H9 (cell line): Measurements from ENCODE around the gene NXPH1. TPM values are rescaled to one million over a fixed set of nuclear protein-coding genes. Genes with fewer than 3 reads are reported as not detected.

Source experiments
- DNase-seq: peaks from one replicate; pipeline ENCODE4 v3.0.0-alpha.2; 2017
- H2AFZ ChIP-seq: one replicate; pipeline ENCODE4 v1.6.1; 2013; ENCODE audit warnings: mild to moderate bottlenecking, low read length, control low read depth, moderate library complexity
- H2AK5ac ChIP-seq: 2 replicates; pipeline ENCODE4 v1.6.1; 2013; ENCODE audit warnings: low read length, control low read depth, mixed read lengths; ENCODE audit not compliant: insufficient read length
- H2BK120ac ChIP-seq: one replicate; pipeline ENCODE4 v1.6.1; 2013; ENCODE audit warnings: low read depth, mild to moderate bottlenecking, low read length, control low read depth, inconsistent platforms; ENCODE audit not compliant: poor library complexity, severe bottlenecking
- H2BK12ac ChIP-seq: 2 replicates; pipeline ENCODE4 v1.6.1; 2013; ENCODE audit warnings: low read length, control low read depth, mixed read lengths, low read depth; ENCODE audit not compliant: insufficient read length
- H2BK15ac ChIP-seq: 2 replicates; pipeline ENCODE4 v1.6.1; 2013; ENCODE audit warnings: low read depth, low read length, control low read depth
- H2BK20ac ChIP-seq: one replicate; pipeline ENCODE4 v1.6.1; 2013; ENCODE audit warnings: low read depth, mild to moderate bottlenecking, low read length, control low read depth, inconsistent platforms; ENCODE audit not compliant: poor library complexity, severe bottlenecking
- H2BK5ac ChIP-seq: 2 replicates; pipeline ENCODE4 v1.6.1; 2013; ENCODE audit warnings: low read length, control low read depth, mixed read lengths; ENCODE audit not compliant: insufficient read length
- H3K14ac ChIP-seq: 2 replicates; pipeline ENCODE4 v1.6.1; 2013; ENCODE audit warnings: low read length, control low read depth; ENCODE audit not compliant: insufficient read depth
- H3K18ac ChIP-seq: 2 replicates; pipeline ENCODE4 v1.6.1; 2013; ENCODE audit warnings: low read depth, mild to moderate bottlenecking, mixed read lengths, low read length, control low read depth; ENCODE audit not compliant: insufficient read length
- H3K23ac ChIP-seq: 2 replicates; pipeline ENCODE4 v1.6.1; 2013; ENCODE audit warnings: low read length, control low read depth, mixed read lengths, low read depth; ENCODE audit not compliant: insufficient read length
- H3K23me2 ChIP-seq: 2 replicates; pipeline ENCODE4 v1.6.1; 2013; ENCODE audit warnings: low read depth, mild to moderate bottlenecking, mixed read lengths, low read length, control low read depth; ENCODE audit not compliant: insufficient read length, poor library complexity, severe bottlenecking
- H3K27ac ChIP-seq: 2 replicates; pipeline ENCODE4 v1.5.1; 2013; ENCODE audit warnings: low read length, control low read depth, mixed read lengths, low read depth; ENCODE audit not compliant: insufficient read length
- H3K27me3 ChIP-seq: 2 replicates; pipeline ENCODE4 v1.6.1; 2013; ENCODE audit warnings: low read length, control low read depth, inconsistent platforms; ENCODE audit not compliant: insufficient read depth
- H3K4ac ChIP-seq: 2 replicates; pipeline ENCODE4 v1.6.1; 2013; ENCODE audit warnings: low read depth, mild to moderate bottlenecking, control low read depth, inconsistent platforms, low read length, moderate library complexity
- H3K4me1 ChIP-seq: 2 replicates; pipeline ENCODE4 v1.6.1; 2013; ENCODE audit warnings: low read length, control low read depth, inconsistent platforms; ENCODE audit not compliant: insufficient read depth
- H3K4me2 ChIP-seq: 2 replicates; pipeline ENCODE4 v1.6.1; 2013; ENCODE audit warnings: low read length, control low read depth, mixed read lengths; ENCODE audit not compliant: insufficient read length, insufficient read depth
- H3K56ac ChIP-seq: 2 replicates; pipeline ENCODE4 v1.6.1; 2013; ENCODE audit warnings: low read depth, mild to moderate bottlenecking, mixed read lengths, low read length, control low read depth; ENCODE audit not compliant: insufficient read length
- H3K79me1 ChIP-seq: 2 replicates; pipeline ENCODE4 v1.6.1; 2013; ENCODE audit warnings: low read depth, mild to moderate bottlenecking, moderate library complexity, low read length, control low read depth, inconsistent platforms; ENCODE audit not compliant: insufficient read depth, poor library complexity, severe bottlenecking
- H3K79me2 ChIP-seq: 2 replicates; pipeline ENCODE4 v1.6.1; 2013; ENCODE audit warnings: low read length, control low read depth, inconsistent platforms; ENCODE audit not compliant: insufficient read depth
- H3K9ac ChIP-seq: 2 replicates; pipeline ENCODE4 v1.6.1; 2013; ENCODE audit warnings: low read length, control low read depth, mixed read lengths; ENCODE audit not compliant: insufficient read length; ENCODE audit errors: extremely low read depth
- H3K9me3 ChIP-seq: one replicate; pipeline ENCODE4 v1.6.1; 2013; ENCODE audit warnings: low read depth, low read length, inconsistent platforms; ENCODE audit not compliant: control insufficient read depth
- H3T11ph ChIP-seq: one replicate; pipeline ENCODE4 v1.6.1; 2013; ENCODE audit warnings: mild to moderate bottlenecking, low read length, control low read depth, inconsistent platforms
- H4K20me1 ChIP-seq: one replicate; pipeline ENCODE4 v1.6.1; 2013; ENCODE audit not compliant: control insufficient read depth, insufficient read length, insufficient read depth
- H4K5ac ChIP-seq: 2 replicates; pipeline ENCODE4 v1.6.1; 2013; ENCODE audit warnings: low read depth, mild to moderate bottlenecking, mixed read lengths, low read length, control low read depth; ENCODE audit not compliant: insufficient read length
- H4K8ac ChIP-seq: replicated peaks from 2 replicates; pipeline ENCODE4 v1.6.1; 2013; ENCODE audit warnings: low read length, control low read depth, mixed read lengths, low read depth; ENCODE audit not compliant: insufficient read length
- H4K91ac ChIP-seq: 2 replicates; pipeline ENCODE4 v1.6.1; 2013; ENCODE audit warnings: low read depth, mild to moderate bottlenecking, moderate library complexity, mixed read lengths, low read length, control low read depth; ENCODE audit not compliant: insufficient read length
- H3K27ac Mint-ChIP-seq, 3 experiments: 2 replicates in 2 of 3; 3 replicates in 1 of 3; pipeline ENCODE4 v1.8.0; 2020 to 2021; ENCODE audit warnings: mixed read lengths in 3 of 3, mild to moderate bottlenecking in 1 of 3, moderate library complexity in 1 of 3
- H3K27me3 Mint-ChIP-seq: 2 replicates; pipeline ENCODE4 v1.8.0; 2021; ENCODE audit warnings: low read depth, mild to moderate bottlenecking, moderate library complexity, mixed read lengths
- H3K36me3 Mint-ChIP-seq, 3 experiments: 2 replicates in 2 of 3; 3 replicates in 1 of 3; pipeline ENCODE4 v1.8.0; 2020 to 2021; ENCODE audit warnings: low read depth in 3 of 3, mixed read lengths in 3 of 3; ENCODE audit not compliant: insufficient read depth in 1 of 3
- H3K4me1 Mint-ChIP-seq, 2 experiments: 2 replicates each; pipeline ENCODE4 v1.8.0; 2020; ENCODE audit warnings: mixed read lengths in 2 of 2
- H3K4me3 Mint-ChIP-seq, 2 experiments: 2 replicates in 1 of 2; 3 replicates in 1 of 2; pipeline ENCODE4 v1.8.0; 2020 to 2021; ENCODE audit warnings: mild to moderate bottlenecking in 2 of 2, mixed read lengths in 2 of 2, moderate library complexity in 1 of 2
- H3K9me3 Mint-ChIP-seq, 2 experiments: 2 replicates in 1 of 2; 3 replicates in 1 of 2; pipeline ENCODE4 v1.8.0; 2020; ENCODE audit warnings: mild to moderate bottlenecking in 2 of 2, mixed read lengths in 2 of 2, moderate library complexity in 1 of 2
- WGBS: extraction: QIAGEN DNeasy Blood & Tissue Kit; methylation state at CpG from one replicate; pipeline ENCODE4 v1.1.7; 2013; ENCODE audit warnings: missing lambda C conversion rate, low lambda C conversion rate, mixed read lengths; ENCODE audit not compliant: insufficient read length; ENCODE audit errors: extremely low coverage; 5-methylcytosine and 5-hydroxymethylcytosine counted together
- total RNA-seq: library from RNA; stranded (reverse); gene quantifications from 2 replicates; pipeline ENCODE4 v1.2.1, GENCODE V29; 2021
- TF ChIP-seq, protein P1 (sequence below): fragments of 200-600 bp; sonication (generic); conservative IDR thresholded peaks from 3 replicates; pipeline ENCODE4 v1.8.0; 2021; ENCODE audit warnings: antibody characterized with exemption, mild to moderate bottlenecking

NXPH1 gene
- total RNA-seq, 1 experiment from 2014 or later = 0.15 TPM

DNA sequence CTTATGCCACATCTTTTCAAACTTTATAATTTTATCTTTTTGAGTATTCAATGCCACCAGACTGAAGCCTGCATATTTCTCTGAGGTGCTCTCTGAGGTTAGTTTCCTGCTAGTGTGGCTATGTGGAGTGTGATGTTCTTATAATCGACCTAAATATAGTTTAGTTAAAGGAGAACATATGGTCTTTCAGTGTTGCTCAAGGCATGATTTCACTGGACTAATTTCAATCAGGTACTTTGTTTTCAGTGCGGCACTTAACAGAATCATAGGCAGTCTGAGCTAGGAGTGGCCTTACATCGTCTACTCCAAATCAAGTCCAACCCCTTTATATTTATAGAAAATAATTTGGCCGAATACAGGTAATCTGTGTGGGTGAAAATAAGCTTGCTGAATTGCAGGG is 134.2 kb downstream of the NXPH1 start:
- no peak overlapping the region for H3K18ac ChIP-seq
- H2AFZ ChIP-seq = no peak overlapping the region
- no peak overlapping the region for H3K23ac ChIP-seq
- H4K8ac ChIP-seq = no peak overlapping the region
- TF ChIP-seq, protein P1, sequence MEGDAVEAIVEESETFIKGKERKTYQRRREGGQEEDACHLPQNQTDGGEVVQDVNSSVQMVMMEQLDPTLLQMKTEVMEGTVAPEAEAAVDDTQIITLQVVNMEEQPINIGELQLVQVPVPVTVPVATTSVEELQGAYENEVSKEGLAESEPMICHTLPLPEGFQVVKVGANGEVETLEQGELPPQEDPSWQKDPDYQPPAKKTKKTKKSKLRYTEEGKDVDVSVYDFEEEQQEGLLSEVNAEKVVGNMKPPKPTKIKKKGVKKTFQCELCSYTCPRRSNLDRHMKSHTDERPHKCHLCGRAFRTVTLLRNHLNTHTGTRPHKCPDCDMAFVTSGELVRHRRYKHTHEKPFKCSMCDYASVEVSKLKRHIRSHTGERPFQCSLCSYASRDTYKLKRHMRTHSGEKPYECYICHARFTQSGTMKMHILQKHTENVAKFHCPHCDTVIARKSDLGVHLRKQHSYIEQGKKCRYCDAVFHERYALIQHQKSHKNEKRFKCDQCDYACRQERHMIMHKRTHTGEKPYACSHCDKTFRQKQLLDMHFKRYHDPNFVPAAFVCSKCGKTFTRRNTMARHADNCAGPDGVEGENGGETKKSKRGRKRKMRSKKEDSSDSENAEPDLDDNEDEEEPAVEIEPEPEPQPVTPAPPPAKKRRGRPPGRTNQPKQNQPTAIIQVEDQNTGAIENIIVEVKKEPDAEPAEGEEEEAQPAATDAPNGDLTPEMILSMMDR = no peak
- Mint-ChIP-seq H3K27ac (no peak overlapping the region), H3K27me3 (no peaks in the 10 kb centered on the region), H3K9me3 (no peaks in the 10 kb centered on the region), H3K36me3 (no peaks in the 10 kb centered on the region), H3K4me1 (peaks cover 8% of the 10 kb centered on the region in 2 experiments), H3K4me3 (no peak overlapping the region)
- no peak overlapping the region for H2BK20ac ChIP-seq
- H3K4me2 ChIP-seq = no peak overlapping the region
- no peak overlapping the region for H2BK12ac ChIP-seq
- no peak for DNase-seq
- H3K9me3 ChIP-seq = no peaks in the 10 kb centered on the region
- no peak overlapping the region for H3K27ac ChIP-seq
- no peak overlapping the region for H3K4ac ChIP-seq
- WGBS = no CpG with 5 or more reads among the region's 4 CpGs
- H3K79me1 ChIP-seq = no peaks in the 10 kb centered on the region
- no peak overlapping the region for H4K91ac ChIP-seq
- H3K79me2 ChIP-seq = no peaks in the 10 kb centered on the region
- no peak overlapping the region for H4K5ac ChIP-seq
- no peak overlapping the region for H2BK120ac ChIP-seq
- no peaks in the 10 kb centered on the region for H3K23me2 ChIP-seq
- H3K56ac ChIP-seq = no peak overlapping the region
- H2AK5ac ChIP-seq = no peak overlapping the region
- no peaks in the 10 kb centered on the region for H3K27me3 ChIP-seq
- H3T11ph ChIP-seq = no peak overlapping the region
- H2BK15ac ChIP-seq = no peak overlapping the region
- no peak overlapping the region for H3K9ac ChIP-seq
- H4K20me1 ChIP-seq = no peaks in the 10 kb centered on the region
- H2BK5ac ChIP-seq = no peak overlapping the region
- peaks cover 2% of the 10 kb centered on the region; the same call in 1 of the 2 replicates for H3K4me1 ChIP-seq
- no peak overlapping the region for H3K14ac ChIP-seq
